Measurements from ENCODE around the gene DNAI1.
A peak's percentile ranks its signal among the peaks of the same experiment; 100 is the strongest.

Gene DNAI1

DNA sequence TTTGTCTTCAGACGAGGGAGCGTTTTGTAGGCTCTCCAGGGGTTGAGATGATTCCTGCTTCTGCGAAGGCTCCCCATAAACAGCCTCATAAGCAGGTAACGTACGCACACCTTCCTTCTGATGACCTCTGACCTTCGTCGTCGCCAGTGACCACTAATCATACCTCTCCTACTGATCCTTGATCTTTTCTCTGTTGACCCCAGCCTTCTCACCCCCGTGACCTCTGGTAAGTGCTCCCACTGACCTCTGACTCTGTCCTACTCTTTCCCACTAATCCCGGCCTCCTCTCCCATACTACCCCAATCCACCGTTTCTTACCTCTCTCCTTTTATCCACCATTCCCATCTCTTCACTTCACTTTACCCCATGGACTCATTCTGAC lies 345 bp downstream of the DNAI1 start:
- Histone ChIP-seq H2AFZ (ENCODE audit: low read depth, low read length) (no peak overlapping the region), H3K4me3 (ENCODE audit: low read depth in 1 of 2, low read length in 2 of 2) (peak overlapping the region in 1 of 2 experiments; percentile 41; a peak in 2 of 4 replicates), H3K9ac (ENCODE audit: low read depth, low read length) (no peak overlapping the region)

GRCh38 chr9:34459356-34459755 lies 751 bp downstream of the DNAI1 start:
- TF ChIP-seq EZH2 (IDR thresholded peaks at IDR 0.05; ENCODE audit: borderline replicate concordance, low read depth, low read length, severe bottlenecking), result no peak
- TF ChIP-seq, protein P1, sequence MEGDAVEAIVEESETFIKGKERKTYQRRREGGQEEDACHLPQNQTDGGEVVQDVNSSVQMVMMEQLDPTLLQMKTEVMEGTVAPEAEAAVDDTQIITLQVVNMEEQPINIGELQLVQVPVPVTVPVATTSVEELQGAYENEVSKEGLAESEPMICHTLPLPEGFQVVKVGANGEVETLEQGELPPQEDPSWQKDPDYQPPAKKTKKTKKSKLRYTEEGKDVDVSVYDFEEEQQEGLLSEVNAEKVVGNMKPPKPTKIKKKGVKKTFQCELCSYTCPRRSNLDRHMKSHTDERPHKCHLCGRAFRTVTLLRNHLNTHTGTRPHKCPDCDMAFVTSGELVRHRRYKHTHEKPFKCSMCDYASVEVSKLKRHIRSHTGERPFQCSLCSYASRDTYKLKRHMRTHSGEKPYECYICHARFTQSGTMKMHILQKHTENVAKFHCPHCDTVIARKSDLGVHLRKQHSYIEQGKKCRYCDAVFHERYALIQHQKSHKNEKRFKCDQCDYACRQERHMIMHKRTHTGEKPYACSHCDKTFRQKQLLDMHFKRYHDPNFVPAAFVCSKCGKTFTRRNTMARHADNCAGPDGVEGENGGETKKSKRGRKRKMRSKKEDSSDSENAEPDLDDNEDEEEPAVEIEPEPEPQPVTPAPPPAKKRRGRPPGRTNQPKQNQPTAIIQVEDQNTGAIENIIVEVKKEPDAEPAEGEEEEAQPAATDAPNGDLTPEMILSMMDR (IDR thresholded peaks at IDR 0.05; ENCODE audit: borderline replicate concordance, extremely low read depth, low read length, poor library complexity, severe bottlenecking), result no peak
- ATAC-seq (ENCODE audit: insufficient read depth, low read depth) (no peak), DNase-seq (no peak)
- Histone ChIP-seq H3K79me2 (ENCODE audit: insufficient read depth, low read length) (peaks cover 26% of the 10 kb centered on the region), H3K27ac (ENCODE audit: low read length) (no peak overlapping the region), H3K27me3 (ENCODE audit: insufficient read depth, low read length, poor library complexity) (peaks cover 7% of the 10 kb centered on the region), H4K20me1 (ENCODE audit: insufficient read depth, low read length) (peaks cover 18% of the 10 kb centered on the region), H3K9ac (ENCODE audit: low read depth, low read length) (no peak overlapping the region), H3K4me1 (ENCODE audit: insufficient read depth, low read length) (peaks cover 26% of the 10 kb centered on the region), H3K4me2 (ENCODE audit: insufficient read depth, low read length) (0 out of 2 replicates have a peak overlapping the region, but pooled peaks have one; percentile 62), H3K4me3 (ENCODE audit: low read depth in 1 of 2, low read length in 2 of 2) (no peak overlapping the region), H3K36me3 (ENCODE audit: insufficient read depth, low read length) (no peaks in the 10 kb centered on the region), H2AFZ (ENCODE audit: low read depth, low read length) (no peak overlapping the region), H3K9me3 (ENCODE audit: insufficient read depth, low read length, severe bottlenecking) (no peaks in the 10 kb centered on the region)

More for the DNA sequence above, 345 bp downstream of the DNAI1 start:
- Histone ChIP-seq H3K27ac (ENCODE audit: low read length) (no peak overlapping the region), H3K4me1 (ENCODE audit: insufficient read depth, low read length) (peaks cover 26% of the 10 kb centered on the region), H3K79me2 (ENCODE audit: insufficient read depth, low read length) (peaks cover 27% of the 10 kb centered on the region), H4K20me1 (ENCODE audit: insufficient read depth, low read length) (peaks cover 20% of the 10 kb centered on the region), H3K27me3 (ENCODE audit: insufficient read depth, low read length, poor library complexity) (peaks cover 7% of the 10 kb centered on the region), H3K36me3 (ENCODE audit: insufficient read depth, low read length) (no peaks in the 10 kb centered on the region), H3K4me2 (ENCODE audit: insufficient read depth, low read length) (peak overlapping the region; percentile 62), H3K9me3 (ENCODE audit: insufficient read depth, low read length, severe bottlenecking) (no peaks in the 10 kb centered on the region)
- ATAC-seq (ENCODE audit: insufficient read depth, low read depth), result no peak
- DNase-seq, result no peak
- TF ChIP-seq EZH2 (IDR thresholded peaks at IDR 0.05; ENCODE audit: borderline replicate concordance, low read depth, low read length, severe bottlenecking), result no peak
- TF ChIP-seq, protein P1 (IDR thresholded peaks at IDR 0.05; ENCODE audit: borderline replicate concordance, extremely low read depth, low read length, poor library complexity, severe bottlenecking), result no peak

DNA sequence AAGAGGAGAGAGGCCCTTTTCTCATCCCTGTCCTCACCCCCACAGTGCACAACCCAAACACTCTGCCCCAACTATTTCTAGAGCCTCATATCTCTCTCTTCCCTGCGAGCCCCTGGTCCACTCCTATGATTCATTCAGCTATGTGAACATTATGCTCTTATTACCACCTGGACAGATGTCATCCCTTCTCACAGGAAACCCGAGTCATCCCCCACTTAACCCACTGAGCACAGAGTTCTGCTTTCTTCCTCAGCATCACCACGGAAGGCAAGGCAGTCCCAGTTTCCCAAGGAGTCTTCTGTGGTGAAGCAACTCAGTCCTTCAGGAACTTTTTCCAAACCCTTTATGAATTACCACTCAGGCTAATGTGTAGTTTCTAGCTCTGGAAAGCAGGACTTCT lies 1.3 kb downstream of the DNAI1 start:
- Histone ChIP-seq H4K20me1 (ENCODE audit: insufficient read depth, low read length) (peaks cover 16% of the 10 kb centered on the region), H3K36me3 (ENCODE audit: insufficient read depth, low read length) (no peaks in the 10 kb centered on the region), H3K4me1 (ENCODE audit: insufficient read depth, low read length) (peaks cover 26% of the 10 kb centered on the region), H2AFZ (ENCODE audit: low read depth, low read length) (no peak overlapping the region), H3K4me3 (ENCODE audit: low read depth in 1 of 2, low read length in 2 of 2) (no peak overlapping the region), H3K27me3 (ENCODE audit: insufficient read depth, low read length, poor library complexity) (peaks cover 12% of the 10 kb centered on the region), H3K9me3 (ENCODE audit: insufficient read depth, low read length, severe bottlenecking) (no peaks in the 10 kb centered on the region), H3K4me2 (ENCODE audit: insufficient read depth, low read length) (no peak overlapping the region), H3K9ac (ENCODE audit: low read depth, low read length) (no peak overlapping the region), H3K27ac (ENCODE audit: low read length) (no peak overlapping the region), H3K79me2 (ENCODE audit: insufficient read depth, low read length) (peaks cover 22% of the 10 kb centered on the region)
- no peak for TF ChIP-seq EZH2 (IDR thresholded peaks at IDR 0.05; ENCODE audit: borderline replicate concordance, low read depth, low read length, severe bottlenecking)
- TF ChIP-seq, protein P1 (IDR thresholded peaks at IDR 0.05; ENCODE audit: borderline replicate concordance, extremely low read depth, low read length, poor library complexity, severe bottlenecking), result no peak
- ATAC-seq (ENCODE audit: insufficient read depth, low read depth) (no peak), DNase-seq (no peak)

Data from DND-41 (cell line).